Adrenal gland (tissue), 5 donors: ENCODE results near the gene AGPAT4.

Source experiments
- CTCF ChIP-seq, 6 experiments: fragments of 450-650 bp in 4 of 6; fragments of 200-600 bp in 2 of 6; sonication (generic) in 1 of 6; IDR thresholded peaks; 1 replicate in 5 of 6; 2 replicates in 1 of 6; pipeline versions ENCODE4 v1.5.1 to v1.8.0; 2016 to 2021; ENCODE audit warnings: antibody characterized with exemption in 6 of 6, mild to moderate bottlenecking in 2 of 6, moderate library complexity in 1 of 6
- POLR2A ChIP-seq, 2 donors: fragments of 450-650 bp; IDR thresholded peaks; one replicate each; pipeline ENCODE4 v1.6.1; 2017; ENCODE audit warnings: antibody characterized with exemption in 2 of 2, mild to moderate bottlenecking in 2 of 2, moderate library complexity in 1 of 2
- donor health status: DM: no; HTN: no; CAD: no.

GRCh38 chr6:161216616-161217205 lies 57.1 kb downstream of the AGPAT4 start:
- TF ChIP-seq CTCF (IDR thresholded peaks at IDR 0.05), result no peak
- no peak for TF ChIP-seq POLR2A (IDR thresholded peaks at IDR 0.05)
